Natural killer cell treated with Interleukin-12 subunit alpha and Interleukin-12 subunit beta and Interleukin-15 and Interleukin-18, amount 100 ng/mL, for 72 hours (primary cell): ENCODE results near the gene GALNS. TPM values are rescaled to one million over a fixed set of nuclear protein-coding genes. Genes with fewer than 3 reads are reported as not detected.
A peak's percentile ranks its signal among the peaks of the same experiment; 100 is the strongest.

Experiments
- ATAC-seq, 2 donors: fragments of 150-1000 bp; cut with Tn5 transposase in 1 of 2; sonication (Bioruptor Pico), chemical (Tn5 transposase) in 1 of 2; 2 replicates each; pipeline ENCODE4 v1.10.0; 2021
- DNase-seq: peaks from one replicate; pipeline ENCODE4 v3.0.0; 2022; ENCODE audit warnings: low spot score
- H3K27ac Mint-ChIP-seq, 2 donors: 1 replicate in 1 of 2; 2 replicates in 1 of 2; pipeline ENCODE4 v1.8.0; 2022; ENCODE audit warnings: mixed read lengths in 2 of 2, mild to moderate bottlenecking in 1 of 2, moderate library complexity in 1 of 2
- H3K27me3 Mint-ChIP-seq, 2 donors: 1 replicate in 1 of 2; 2 replicates in 1 of 2; pipeline ENCODE4 v1.8.0; 2022; ENCODE audit warnings: mixed read lengths in 2 of 2
- H3K36me3 Mint-ChIP-seq: one replicate; pipeline ENCODE4 v1.8.0; 2022; ENCODE audit warnings: mixed read lengths
- H3K4me1 Mint-ChIP-seq, 2 donors: 1 replicate in 1 of 2; 2 replicates in 1 of 2; pipeline ENCODE4 v1.8.0; 2022; ENCODE audit warnings: low read depth in 2 of 2, mixed read lengths in 2 of 2, mild to moderate bottlenecking in 1 of 2
- H3K4me3 Mint-ChIP-seq: one replicate; pipeline ENCODE4 v1.8.0; 2022; ENCODE audit warnings: mixed read lengths
- H3K9me3 Mint-ChIP-seq: 2 replicates; pipeline ENCODE4 v1.8.0; 2022; ENCODE audit warnings: mixed read lengths
- total RNA-seq, 2 donors: library from RNA; stranded (reverse); gene quantifications; one replicate each; pipeline ENCODE4 v1.2.3, GENCODE V29; 2022

Gene GALNS
- total RNA-seq, 2 donors from 2014 or later: 27.3 to 46.3 TPM

DNA sequence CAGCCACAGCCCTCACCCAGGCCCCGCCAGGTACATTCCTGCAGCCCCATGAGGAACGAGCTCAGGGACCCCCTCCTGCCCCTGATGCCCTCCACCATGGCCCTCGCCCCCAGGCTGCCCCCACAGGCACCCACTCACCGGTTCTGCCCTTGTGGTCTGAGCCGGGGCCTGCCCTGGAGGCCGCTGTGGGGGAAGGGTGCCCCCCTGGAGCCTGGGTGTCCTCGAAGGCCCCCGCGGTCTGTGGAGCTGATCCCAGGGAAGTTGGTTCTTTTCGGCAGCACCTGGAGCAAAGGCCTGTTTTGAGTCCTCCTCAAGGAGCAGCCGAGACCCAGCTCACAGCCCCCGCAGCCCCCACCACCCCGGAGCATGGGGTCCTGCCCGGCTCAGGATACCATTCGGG lies 7.4 kb upstream of the GALNS start:
- ATAC-seq (no peak), DNase-seq (no peak)
- no peaks in the 10 kb centered on the region for H3K9me3 Mint-ChIP-seq
- H3K27me3 Mint-ChIP-seq: peaks cover 0 to 3% of the 10 kb centered on the region in 2 donors
- H3K27ac Mint-ChIP-seq: no peak overlapping the region
- H3K36me3 Mint-ChIP-seq: no peaks in the 10 kb centered on the region
- no peaks in the 10 kb centered on the region for H3K4me1 Mint-ChIP-seq
- H3K4me3 Mint-ChIP-seq: no peak overlapping the region

- Mint-ChIP-seq H3K9me3 (no peaks in the 10 kb centered on the region), H3K4me1 (peaks cover under 1 to 3% of the 10 kb centered on the region in 2 donors), H3K27me3 (peaks cover 0 to 1% of the 10 kb centered on the region in 2 donors), H3K27ac (no peak overlapping the region), H3K36me3 (no peaks in the 10 kb centered on the region), H3K4me3 (no peak overlapping the region)
- DNase-seq: no peak
- no peak for ATAC-seq
These were observed 6.7 kb upstream of the GALNS start for GRCh38 chr16:88863426-88863825.

DNA sequence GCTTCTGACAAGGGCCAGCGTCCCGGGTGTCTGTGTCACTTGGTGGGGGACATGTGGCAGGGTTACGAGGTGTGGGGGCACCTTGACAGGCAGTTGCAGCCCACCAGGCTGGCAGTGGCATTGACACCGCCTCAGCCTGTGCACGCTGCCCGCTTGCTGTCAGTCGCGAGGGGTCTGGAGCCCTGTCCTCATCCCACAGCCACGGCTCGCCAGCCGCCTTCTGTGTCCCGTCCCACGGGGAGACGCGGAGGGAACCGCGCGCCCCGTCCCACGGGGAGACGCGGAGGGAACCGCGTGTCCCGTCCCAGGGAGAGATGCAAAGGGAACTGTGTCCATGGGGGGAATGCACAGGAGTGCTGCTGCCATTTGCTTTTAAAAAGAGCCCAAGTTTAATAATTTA lies 6.2 kb upstream of the GALNS start:
- no peaks in the 10 kb centered on the region for H3K27me3 Mint-ChIP-seq
- no peaks in the 10 kb centered on the region for H3K9me3 Mint-ChIP-seq
- H3K4me3 Mint-ChIP-seq: no peak overlapping the region
- no peak for DNase-seq
- no peak overlapping the region for H3K27ac Mint-ChIP-seq
- H3K4me1 Mint-ChIP-seq: peaks cover 5 to 7% of the 10 kb centered on the region in 2 donors
- no peaks in the 10 kb centered on the region for H3K36me3 Mint-ChIP-seq
- ATAC-seq: no peak

DNA sequence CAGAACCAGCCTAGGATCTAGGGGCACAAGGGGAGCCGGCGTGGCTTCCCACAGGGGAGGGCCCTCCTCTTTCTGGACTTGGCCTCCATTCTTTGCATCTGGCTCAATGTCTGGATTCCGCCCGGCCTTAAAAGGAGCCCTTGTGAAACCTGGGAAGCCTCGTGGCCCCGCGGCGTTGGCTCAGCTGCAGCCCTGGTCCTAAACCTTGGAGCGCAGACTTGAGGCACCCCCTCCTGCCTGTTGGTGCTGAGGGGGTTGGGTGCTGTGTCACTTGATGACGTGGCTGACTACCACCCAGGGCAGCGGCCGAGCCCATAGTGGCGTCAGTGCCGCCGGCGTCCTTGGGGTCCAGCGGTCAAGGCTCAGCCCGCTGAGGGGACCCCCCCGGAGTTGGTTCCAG lies 4.6 kb upstream of the GALNS start:
- DNase-seq: no peak
- Mint-ChIP-seq H3K27ac (no peak overlapping the region), H3K4me1 (peaks cover 12% of the 10 kb centered on the region in 2 donors), H3K27me3 (no peaks in the 10 kb centered on the region), H3K9me3 (no peaks in the 10 kb centered on the region), H3K36me3 (peaks cover 5% of the 10 kb centered on the region), H3K4me3 (no peak overlapping the region)
- no peak for ATAC-seq

- Mint-ChIP-seq H3K4me1 (peaks cover 16 to 24% of the 10 kb centered on the region in 2 donors), H3K4me3 (no peak overlapping the region), H3K27ac (no peak overlapping the region), H3K36me3 (peaks cover 5% of the 10 kb centered on the region), H3K9me3 (no peaks in the 10 kb centered on the region), H3K27me3 (no peaks in the 10 kb centered on the region)
- DNase-seq (no peak), ATAC-seq (no peak)
These were observed 2.8 kb upstream of the GALNS start for GRCh38 chr16:88859381-88860091.

GRCh38 chr16:88857728-88858339 lies 1.1 kb upstream of the GALNS start:
- no peaks in the 10 kb centered on the region for H3K27me3 Mint-ChIP-seq
- peak; percentile 54 to 58 for ATAC-seq

DNA sequence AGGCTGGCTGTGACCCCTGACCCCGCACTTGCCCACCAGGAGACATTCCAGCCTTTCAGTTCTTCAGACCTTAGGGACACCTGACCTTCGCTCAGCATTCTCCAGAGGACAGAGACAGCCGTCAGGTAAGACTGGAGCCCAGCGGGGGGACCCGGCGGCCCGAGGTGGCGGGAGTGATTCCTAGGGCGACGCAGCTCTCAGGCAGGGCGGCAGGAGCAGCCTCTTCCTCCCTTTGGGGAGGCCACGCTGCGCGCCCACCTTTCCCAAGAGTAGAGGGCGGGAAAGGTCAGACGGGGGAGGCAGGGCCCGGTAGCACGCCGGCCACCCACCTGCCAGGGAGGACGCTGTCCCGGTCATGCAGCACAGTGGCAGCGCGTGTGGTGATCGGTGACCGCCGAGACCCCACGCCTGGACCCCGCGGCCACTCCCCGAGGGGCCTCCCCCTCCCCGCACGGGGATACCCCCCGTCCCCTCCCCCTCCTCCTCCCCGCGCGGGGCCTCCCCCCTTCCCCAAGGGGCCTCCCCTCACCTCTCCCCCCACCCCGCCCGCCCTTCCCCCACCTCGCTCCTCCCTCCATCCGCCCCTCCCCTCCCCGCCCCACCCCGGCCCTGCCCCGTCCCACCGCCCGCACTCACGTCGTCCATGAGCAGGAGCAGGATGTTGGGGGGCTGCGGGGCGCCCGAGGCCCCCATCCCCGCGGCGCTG lies 472 bp downstream of the GALNS start:
- Mint-ChIP-seq H3K9me3 (no peaks in the 10 kb centered on the region), H3K4me1 (peaks cover 23 to 24% of the 10 kb centered on the region in 2 donors), H3K27me3 (no peaks in the 10 kb centered on the region), H3K36me3 (peaks cover 5% of the 10 kb centered on the region), H3K27ac (no peak overlapping the region), H3K4me3 (peak overlapping the region; percentile 76)
- ATAC-seq (no peak), DNase-seq (no peak)

More at GRCh38 chr16:88857728-88858339, 1.1 kb upstream of the GALNS start:
- peak overlapping the region; percentile 89 to 92 for H3K27ac Mint-ChIP-seq
- peak overlapping the region; percentile 100 for H3K4me3 Mint-ChIP-seq
- DNase-seq: peak; percentile 75
- no peaks in the 10 kb centered on the region for H3K9me3 Mint-ChIP-seq
- peaks cover 16 to 24% of the 10 kb centered on the region in 2 donors for H3K4me1 Mint-ChIP-seq
- H3K36me3 Mint-ChIP-seq: peaks cover 5% of the 10 kb centered on the region

DNA sequence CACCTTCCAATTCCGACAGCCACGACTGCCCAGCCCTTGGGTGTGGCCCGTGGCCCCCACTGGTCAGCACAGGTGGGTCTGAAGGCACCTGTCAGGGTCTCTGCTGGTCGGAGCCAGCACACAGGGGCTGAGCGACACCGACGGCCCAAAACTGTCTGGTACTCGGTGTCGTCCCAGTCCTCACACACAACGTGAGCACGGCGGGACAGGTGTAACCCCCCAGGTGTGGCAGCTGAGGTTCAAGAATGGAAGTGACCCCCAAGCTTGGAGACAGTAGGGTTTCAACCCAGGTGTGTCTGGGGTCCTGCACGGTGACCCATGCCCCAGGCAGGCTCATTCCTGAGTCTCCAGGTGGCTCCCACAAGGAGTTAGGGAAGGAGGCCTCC lies 1.0 kb downstream of the GALNS start:
- no peak for ATAC-seq
- H3K27ac Mint-ChIP-seq: peak overlapping the region in 1 of 2 donors; percentile 83
- H3K36me3 Mint-ChIP-seq: peaks cover 5% of the 10 kb centered on the region
- no peaks in the 10 kb centered on the region for H3K27me3 Mint-ChIP-seq
- peak overlapping the region; percentile 76 for H3K4me3 Mint-ChIP-seq
- no peak for DNase-seq
- H3K4me1 Mint-ChIP-seq: peaks cover 23 to 24% of the 10 kb centered on the region in 2 donors
- no peaks in the 10 kb centered on the region for H3K9me3 Mint-ChIP-seq

DNA sequence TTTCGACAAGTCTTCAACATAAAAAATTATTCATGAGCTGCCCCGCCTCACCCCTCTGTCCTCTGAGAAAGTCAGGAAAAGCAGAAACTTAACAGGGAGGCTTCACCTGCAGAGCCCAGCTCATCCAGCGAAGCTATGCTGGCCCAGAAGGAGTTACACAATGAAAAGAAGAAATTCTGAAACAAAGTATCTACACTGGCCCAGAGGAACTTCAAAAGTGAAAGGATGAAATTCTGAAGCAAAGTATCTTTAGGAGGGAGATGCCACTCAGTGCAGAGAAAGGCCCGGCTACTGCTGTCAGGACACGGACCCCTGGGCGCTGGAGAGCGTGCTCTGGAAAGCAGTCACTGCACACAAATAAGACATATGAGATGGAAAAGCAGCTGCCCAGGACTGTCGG lies 1.6 kb downstream of the GALNS start:
- Mint-ChIP-seq H3K36me3 (peaks cover 5% of the 10 kb centered on the region), H3K4me3 (peak overlapping the region; percentile 76), H3K9me3 (no peaks in the 10 kb centered on the region), H3K27me3 (no peaks in the 10 kb centered on the region), H3K4me1 (peaks cover 23 to 24% of the 10 kb centered on the region in 2 donors), H3K27ac (peak overlapping the region; percentile 44 to 83)
- DNase-seq (no peak), ATAC-seq (no peak)

DNA sequence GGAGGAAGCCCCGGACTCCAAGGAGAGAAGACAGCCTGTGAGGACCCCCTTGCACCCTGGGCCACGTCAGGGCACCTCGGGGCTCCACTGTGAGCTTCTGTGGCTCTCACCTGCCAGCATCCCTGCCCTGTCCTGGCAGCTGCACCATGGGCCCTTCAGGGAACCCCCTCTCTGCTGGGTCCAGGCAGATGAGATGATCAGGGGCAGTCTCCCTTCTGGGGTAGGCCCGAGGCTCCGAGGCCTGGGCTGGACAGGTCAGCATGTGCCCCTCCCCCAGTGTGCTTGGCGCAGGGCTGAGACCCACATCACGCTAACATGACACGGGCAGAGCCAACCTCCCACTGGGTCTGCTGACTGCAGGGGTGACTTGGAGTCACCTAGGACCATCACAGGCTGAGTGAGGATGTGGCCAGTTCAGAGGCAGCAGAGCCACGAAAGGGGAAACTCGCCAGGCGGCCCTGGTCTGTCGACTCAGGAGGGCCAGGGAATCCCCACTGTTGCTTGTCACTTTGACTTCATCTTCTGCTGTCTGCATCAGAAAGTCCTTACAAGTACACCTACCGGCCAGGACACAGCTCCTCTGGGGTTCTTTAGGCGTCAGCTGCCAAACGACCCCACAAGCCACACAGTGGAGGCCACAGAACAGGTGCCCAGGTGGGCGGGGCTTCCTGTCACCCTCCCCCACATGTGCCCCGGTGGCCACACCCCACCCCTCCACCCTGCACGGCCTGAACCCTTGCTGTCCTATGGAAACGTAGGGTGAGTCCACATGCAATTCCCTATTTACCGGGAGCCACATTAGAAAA lies 2.2 kb downstream of the GALNS start:
- Mint-ChIP-seq H3K27ac (peak overlapping the region; percentile 44 to 83), H3K4me1 (peaks cover 23 to 24% of the 10 kb centered on the region in 2 donors), H3K36me3 (peaks cover 5% of the 10 kb centered on the region), H3K4me3 (peak overlapping the region; percentile 76), H3K9me3 (no peaks in the 10 kb centered on the region), H3K27me3 (no peaks in the 10 kb centered on the region)
- no peak for ATAC-seq
- peak; percentile 73 for DNase-seq

DNA sequence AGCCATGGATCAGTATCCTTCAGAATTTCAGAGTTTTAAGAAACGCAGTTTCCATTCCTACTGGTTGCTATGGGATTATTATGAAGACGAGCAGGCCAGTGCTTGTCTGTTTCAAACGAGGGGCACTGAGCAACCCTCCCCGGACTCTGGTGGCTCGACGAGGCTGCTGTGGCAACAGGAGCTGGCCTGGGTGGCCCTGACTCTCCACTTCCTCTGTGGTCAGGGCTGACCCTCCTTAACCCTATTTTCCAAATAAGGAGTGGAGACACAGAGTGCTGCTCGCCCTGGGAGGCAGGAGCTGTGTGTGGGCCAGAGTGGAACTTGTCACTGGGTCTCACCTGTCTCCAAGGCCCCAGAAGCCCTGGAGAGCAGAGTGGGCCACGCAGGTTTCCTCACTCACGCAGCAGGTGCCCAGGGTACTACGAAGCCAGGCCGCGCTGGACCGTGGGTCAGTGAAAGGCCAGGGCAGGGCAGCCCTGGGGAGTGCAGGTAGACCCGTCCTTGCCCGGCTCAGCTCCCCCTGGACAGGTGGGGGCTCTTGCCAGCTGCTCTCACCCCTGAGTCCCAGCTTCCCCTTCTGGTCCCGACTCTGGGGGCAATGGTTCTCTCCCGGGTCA lies 3.3 kb downstream of the GALNS start:
- Mint-ChIP-seq H3K36me3 (peaks cover 5% of the 10 kb centered on the region), H3K4me1 (peaks cover 20 to 23% of the 10 kb centered on the region in 2 donors), H3K4me3 (no peak overlapping the region), H3K27ac (no peak overlapping the region), H3K9me3 (no peaks in the 10 kb centered on the region), H3K27me3 (no peaks in the 10 kb centered on the region)
- ATAC-seq (no peak), DNase-seq (no peak)

- H3K27ac Mint-ChIP-seq: no peak overlapping the region
- ATAC-seq (no peak), DNase-seq (no peak)
- H3K9me3 Mint-ChIP-seq: no peaks in the 10 kb centered on the region
- no peaks in the 10 kb centered on the region for H3K36me3 Mint-ChIP-seq
- H3K4me1 Mint-ChIP-seq: peaks cover 11 to 12% of the 10 kb centered on the region in 2 donors
- H3K27me3 Mint-ChIP-seq: no peaks in the 10 kb centered on the region
- no peak overlapping the region for H3K4me3 Mint-ChIP-seq
These were observed 5.1 kb downstream of the GALNS start for GRCh38 chr16:88851616-88852015.

DNA sequence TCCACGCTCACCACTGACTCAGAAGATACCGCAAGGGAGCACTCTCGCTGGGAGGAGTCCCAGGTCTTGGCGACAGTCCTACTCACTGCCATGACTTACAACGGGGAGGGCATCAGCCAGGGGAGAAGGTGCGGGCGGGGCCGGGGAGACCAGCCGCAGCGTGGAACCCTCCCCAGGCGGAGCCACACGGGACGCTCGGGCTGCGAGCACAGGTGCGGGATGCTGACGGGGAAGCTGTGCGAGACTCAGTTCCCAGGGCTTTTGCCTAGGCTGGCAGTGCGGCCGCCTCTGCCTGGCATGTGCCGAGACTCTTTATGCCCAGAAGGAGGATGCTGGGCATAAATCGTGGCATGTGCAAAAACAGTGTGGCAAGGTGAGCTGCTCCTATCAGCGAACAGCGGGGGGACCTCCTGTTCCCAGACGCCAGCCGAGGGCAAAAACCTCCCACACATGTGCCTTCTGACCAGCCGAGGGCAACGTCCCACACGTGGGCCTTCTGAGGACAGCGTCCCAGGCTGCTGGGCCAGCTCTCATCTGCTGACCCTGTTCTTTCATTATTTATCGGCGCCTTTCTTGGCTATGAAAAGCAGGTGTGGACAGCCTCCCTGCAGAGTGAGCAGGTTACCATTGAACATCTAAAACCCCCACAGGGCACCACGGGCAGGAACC lies 6.1 kb downstream of the GALNS start:
- DNase-seq (no peak), ATAC-seq (no peak)
- Mint-ChIP-seq H3K4me3 (no peak overlapping the region), H3K36me3 (no peaks in the 10 kb centered on the region), H3K9me3 (no peaks in the 10 kb centered on the region), H3K27me3 (no peaks in the 10 kb centered on the region), H3K27ac (no peak overlapping the region), H3K4me1 (peaks cover 10 to 11% of the 10 kb centered on the region in 2 donors)
